SK-N-SH treated with all-trans-retinoic acid at 6 μM for 48 hours (cell line): ENCODE measurements around the gene KRT71.

Source experiments
- ZFP3 ChIP-seq: fragments of 250-450 bp; sonication (Bioruptor Pico); IDR thresholded peaks from 2 replicates; pipeline ENCODE4 v1.5.0; 2020; ENCODE audit warnings: mild to moderate bottlenecking, moderate library complexity
- TF ChIP-seq, protein P1 (sequence below): fragments of 250-450 bp; sonication (Bioruptor Pico); IDR thresholded peaks from 2 replicates; pipeline ENCODE4 v1.8.0; 2021; ENCODE audit warnings: low read depth, mild to moderate bottlenecking, moderate library complexity, borderline replicate concordance

- TF ChIP-seq ZFP3 (CRISPR knock-in tag), result no peak
- TF ChIP-seq, protein P1, sequence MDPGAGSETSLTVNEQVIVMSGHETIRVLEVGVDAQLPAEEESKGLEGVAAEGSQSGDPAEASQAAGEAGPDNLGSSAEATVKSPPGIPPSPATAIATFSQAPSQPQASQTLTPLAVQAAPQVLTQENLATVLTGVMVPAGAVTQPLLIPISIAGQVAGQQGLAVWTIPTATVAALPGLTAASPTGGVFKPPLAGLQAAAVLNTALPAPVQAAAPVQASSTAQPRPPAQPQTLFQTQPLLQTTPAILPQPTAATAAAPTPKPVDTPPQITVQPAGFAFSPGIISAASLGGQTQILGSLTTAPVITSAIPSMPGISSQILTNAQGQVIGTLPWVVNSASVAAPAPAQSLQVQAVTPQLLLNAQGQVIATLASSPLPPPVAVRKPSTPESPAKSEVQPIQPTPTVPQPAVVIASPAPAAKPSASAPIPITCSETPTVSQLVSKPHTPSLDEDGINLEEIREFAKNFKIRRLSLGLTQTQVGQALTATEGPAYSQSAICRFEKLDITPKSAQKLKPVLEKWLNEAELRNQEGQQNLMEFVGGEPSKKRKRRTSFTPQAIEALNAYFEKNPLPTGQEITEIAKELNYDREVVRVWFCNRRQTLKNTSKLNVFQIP (CRISPR knock-in tag), result no peak
Measured at GRCh38 chr12:52575948-52576347, 23.0 kb upstream of the KRT71 start.
